Small intestine (tissue), 7 donors: ENCODE results near the gene GALNT17. TPM values are rescaled to one million over a fixed set of nuclear protein-coding genes. Genes with fewer than 3 reads are reported as not detected.

Experiments used
- DNase-seq, 2 donors: peaks; one replicate each; pipeline versions ENCODE4 v3.0.0 to v3.0.0-alpha.2; 2013
- FAIRE-seq: peaks from 2 replicates; lab custom pipeline; 2012; peaks lifted over from hg19 to GRCh38; lab: Jason Lieb, UNC
- H3K27ac ChIP-seq, 3 donors: one replicate each; pipeline ENCODE4 v1.5.1; 2013; ENCODE audit warnings: low read length in 2 of 3, mild to moderate bottlenecking in 2 of 3, control low read depth in 1 of 3, inconsistent platforms in 1 of 3, low read depth in 1 of 3, moderate library complexity in 1 of 3
- H3K27me3 ChIP-seq, 3 donors: one replicate each; pipeline ENCODE4 v1.6.1; 2013; ENCODE audit warnings: low read length in 3 of 3, inconsistent platforms in 1 of 3; ENCODE audit not compliant: control insufficient read depth in 3 of 3, insufficient read depth in 3 of 3
- H3K36me3 ChIP-seq, 3 donors: one replicate each; pipeline ENCODE4 v1.6.1; 2013; ENCODE audit warnings: low read length in 3 of 3, inconsistent platforms in 1 of 3, low read depth in 1 of 3, mild to moderate bottlenecking in 1 of 3, moderate library complexity in 1 of 3; ENCODE audit not compliant: control insufficient read depth in 3 of 3, insufficient read depth in 2 of 3
- H3K4me1 ChIP-seq, 3 donors: one replicate each; pipeline ENCODE4 v1.6.1; 2013; ENCODE audit warnings: low read length in 2 of 3, inconsistent platforms in 1 of 3, low read depth in 1 of 3, mild to moderate bottlenecking in 1 of 3, moderate library complexity in 1 of 3; ENCODE audit not compliant: control insufficient read depth in 3 of 3, insufficient read depth in 2 of 3
- H3K4me3 ChIP-seq, 3 donors: one replicate each; pipeline ENCODE4 v1.5.1; 2013; ENCODE audit warnings: low read length in 3 of 3, control low read depth in 1 of 3, inconsistent platforms in 1 of 3, low read depth in 1 of 3, mild to moderate bottlenecking in 1 of 3, moderate library complexity in 1 of 3
- H3K9me3 ChIP-seq, 2 donors: one replicate each; pipeline ENCODE4 v1.6.1; 2013; ENCODE audit warnings: low read depth in 1 of 2, low read length in 1 of 2; ENCODE audit not compliant: control insufficient read depth in 2 of 2, insufficient read depth in 1 of 2
- WGBS, 3 donors: extraction: QIAGEN DNeasy Blood & Tissue Kit; methylation state at CpG; one replicate each; pipeline ENCODE4 v1.1.7; 2013; 5-methylcytosine and 5-hydroxymethylcytosine counted together
- polyA plus RNA-seq, 4 donors: library from polyadenylated mRNA; stranded (reverse) in 3 of 4; unstranded in 1 of 4; fragments of 200-250 nt in 3 of 4; fragments of 120-200 nt in 1 of 4; gene quantifications; one replicate each; pipeline versions ENCODE4 v1.2.1 to v1.2.3, GENCODE V29; 2013
- donor health status: healthy with polysubstance abuse.
- donor health status: control.
- donor health status: control.
- donor health status: Bipolar disorder and iron deficiency.
- donor health status: healthy.

The GALNT17 gene
- polyA plus RNA-seq, 4 donors: 0.34 to 2.9 (median 0.54) TPM; not detected in 1

- Histone ChIP-seq H3K4me1 (no peaks in the 10 kb centered on the region), H3K27ac (no peak overlapping the region), H3K4me3 (no peak overlapping the region), H3K36me3 (no peaks in the 10 kb centered on the region), H3K27me3 (no peaks in the 10 kb centered on the region), H3K9me3 (peaks cover 4 to 21% of the 10 kb centered on the region in 2 donors)
- WGBS, 3 donors: 73 to 88% (median 76%) methylated on average over 5 of the region's 5 CpGs
- DNase-seq (no peak), FAIRE-seq (no peak)
These were observed 95.2 kb downstream of the GALNT17 start for GRCh38 chr7:71227126-71227525.

- peaks cover 4 to 21% of the 10 kb centered on the region in 2 donors for H3K9me3 ChIP-seq
- DNase-seq (no peak), FAIRE-seq (no peak)
- no peaks in the 10 kb centered on the region for H3K27me3 ChIP-seq
- no peaks in the 10 kb centered on the region for H3K36me3 ChIP-seq
- WGBS, 3 donors: 82 to 84% (median 83%) methylated on average over 10 of the region's 10 CpGs
- no peak overlapping the region for H3K27ac ChIP-seq
- no peak overlapping the region for H3K4me3 ChIP-seq
- H3K4me1 ChIP-seq: no peaks in the 10 kb centered on the region
These were observed 97.2 kb downstream of the GALNT17 start for GRCh38 chr7:71229148-71229547.

GRCh38 chr7:71229699-71230098 is 97.8 kb downstream of the GALNT17 start:
- WGBS, 3 donors: 66 to 84% (median 83%) methylated on average over 6 of the region's 6 CpGs
- Histone ChIP-seq H3K27me3 (no peaks in the 10 kb centered on the region), H3K9me3 (peaks cover 4 to 21% of the 10 kb centered on the region in 2 donors), H3K4me3 (no peak overlapping the region), H3K36me3 (no peaks in the 10 kb centered on the region), H3K27ac (no peak overlapping the region), H3K4me1 (no peaks in the 10 kb centered on the region)
- DNase-seq: no peak
- FAIRE-seq: no peak

DNA sequence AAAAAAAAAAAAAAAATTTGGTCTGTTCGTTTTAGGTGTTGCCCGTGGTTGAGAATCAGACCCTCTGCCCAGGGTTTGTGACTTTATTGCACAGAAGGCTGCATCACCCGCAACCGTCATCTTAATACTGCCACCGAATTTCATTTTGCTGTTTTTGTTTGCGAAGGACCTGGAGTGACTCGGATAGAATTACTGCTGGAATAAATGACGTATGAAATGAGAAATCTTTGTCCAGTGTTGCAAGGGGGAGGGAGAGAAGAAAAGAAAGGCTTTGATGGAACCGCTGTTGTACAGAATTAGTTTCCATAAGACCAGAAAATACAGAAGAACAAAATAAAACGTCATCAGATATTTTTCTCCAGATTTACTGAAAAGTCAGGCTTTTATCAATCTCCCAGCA is 103.3 kb downstream of the GALNT17 start:
- Histone ChIP-seq H3K36me3 (no peaks in the 10 kb centered on the region), H3K4me3 (no peak overlapping the region), H3K9me3 (peaks cover 2 to 10% of the 10 kb centered on the region in 2 donors), H3K27me3 (no peaks in the 10 kb centered on the region), H3K4me1 (no peaks in the 10 kb centered on the region), H3K27ac (no peak overlapping the region)
- WGBS, 3 donors: 87 to 91% (median 88%) methylated on average over 10 of the region's 10 CpGs
- DNase-seq (no peak), FAIRE-seq (no peak)

- Histone ChIP-seq H3K27ac (no peak overlapping the region), H3K4me3 (no peak overlapping the region), H3K36me3 (no peaks in the 10 kb centered on the region), H3K4me1 (no peaks in the 10 kb centered on the region), H3K9me3 (peaks cover 2 to 7% of the 10 kb centered on the region in 2 donors), H3K27me3 (no peaks in the 10 kb centered on the region)
- DNase-seq (no peak), FAIRE-seq (no peak)
- WGBS, 3 donors: 56 to 62% (median 60%) methylated on average over 16 of the region's 16 CpGs
These were observed 104.5 kb downstream of the GALNT17 start for GRCh38 chr7:71236230-71237105.

- 34 to 57% (median 44%) methylated on average over 2 of the region's 2 CpGs for WGBS, 3 donors
- Histone ChIP-seq H3K36me3 (no peaks in the 10 kb centered on the region), H3K4me1 (no peaks in the 10 kb centered on the region), H3K27ac (no peak overlapping the region), H3K4me3 (no peak overlapping the region), H3K9me3 (peaks cover 0 to 2% of the 10 kb centered on the region in 2 donors), H3K27me3 (no peaks in the 10 kb centered on the region)
- FAIRE-seq (no peak), DNase-seq (no peak)
These were observed 106.0 kb downstream of the GALNT17 start for GRCh38 chr7:71237945-71238344.

- DNase-seq (no peak), FAIRE-seq (no peak)
- H3K27me3 ChIP-seq: no peaks in the 10 kb centered on the region
- no peaks in the 10 kb centered on the region for H3K36me3 ChIP-seq
- no peak overlapping the region for H3K4me3 ChIP-seq
- H3K9me3 ChIP-seq: peaks cover 0 to 2% of the 10 kb centered on the region in 2 donors
- no peak overlapping the region for H3K27ac ChIP-seq
- WGBS, 3 donors: 52 to 70% (median 64%) methylated on average over 7 of the region's 7 CpGs
- no peaks in the 10 kb centered on the region for H3K4me1 ChIP-seq
These were observed 106.8 kb downstream of the GALNT17 start for GRCh38 chr7:71238581-71239295.

GRCh38 chr7:71239586-71240268 is 107.8 kb downstream of the GALNT17 start:
- peaks cover 0 to 2% of the 10 kb centered on the region in 2 donors for H3K9me3 ChIP-seq
- H3K36me3 ChIP-seq: no peaks in the 10 kb centered on the region
- H3K27ac ChIP-seq: no peak overlapping the region
- FAIRE-seq (no peak), DNase-seq (no peak)
- no peaks in the 10 kb centered on the region for H3K27me3 ChIP-seq
- H3K4me3 ChIP-seq: no peak overlapping the region
- WGBS, 3 donors: 68 to 71% (median 69%) methylated on average over 8 of the region's 8 CpGs
- H3K4me1 ChIP-seq: no peaks in the 10 kb centered on the region
